HEK293T (cell line): Measurements from ENCODE around the gene OSTN.

Experiments used
- ARNT ChIP-seq: fragments of 450-650 bp; IDR thresholded peaks from 2 replicates; pipeline ENCODE4 v1.6.1; 2017; ENCODE audit warnings: mild to moderate bottlenecking
- BHLHE40 ChIP-seq: fragments of 450-650 bp; IDR thresholded peaks from 2 replicates; pipeline ENCODE4 v1.6.1; 2016; ENCODE audit warnings: mild to moderate bottlenecking, moderate library complexity, borderline replicate concordance
- CTBP1 ChIP-seq: fragments of 450-650 bp; IDR thresholded peaks from 2 replicates; pipeline ENCODE4 v1.6.1; 2016; ENCODE audit warnings: borderline replicate concordance
- ELF4 ChIP-seq: fragments of 450-650 bp; IDR thresholded peaks from 2 replicates; pipeline ENCODE4 v1.6.1; 2017; ENCODE audit warnings: antibody characterized with exemption
- FOXK2 ChIP-seq: fragments of 450-650 bp; IDR thresholded peaks from 2 replicates; pipeline ENCODE4 v1.6.1; 2016; ENCODE audit warnings: mild to moderate bottlenecking
- FOXM1 ChIP-seq: fragments of 450-650 bp; IDR thresholded peaks from 2 replicates; pipeline ENCODE4 v1.6.1; 2017; ENCODE audit warnings: mild to moderate bottlenecking, borderline replicate concordance
- LEF1 ChIP-seq: fragments of 450-650 bp; IDR thresholded peaks from 2 replicates; pipeline ENCODE4 v1.6.1; 2017; ENCODE audit warnings: mild to moderate bottlenecking, borderline replicate concordance
- NFRKB ChIP-seq: fragments of 450-650 bp; IDR thresholded peaks from 2 replicates; pipeline ENCODE4 v1.6.1; 2016; ENCODE audit warnings: mild to moderate bottlenecking, moderate library complexity
- SP1 ChIP-seq: fragments of 450-650 bp; IDR thresholded peaks from 2 replicates; pipeline ENCODE4 v1.6.1; 2017
- SUZ12 ChIP-seq: fragments of 450-650 bp; IDR thresholded peaks from 2 replicates; pipeline ENCODE4 v1.6.1; 2016; ENCODE audit warnings: mild to moderate bottlenecking
- ZNF384 ChIP-seq: fragments of 450-650 bp; IDR thresholded peaks from 2 replicates; pipeline ENCODE4 v1.6.1; 2016

DNA sequence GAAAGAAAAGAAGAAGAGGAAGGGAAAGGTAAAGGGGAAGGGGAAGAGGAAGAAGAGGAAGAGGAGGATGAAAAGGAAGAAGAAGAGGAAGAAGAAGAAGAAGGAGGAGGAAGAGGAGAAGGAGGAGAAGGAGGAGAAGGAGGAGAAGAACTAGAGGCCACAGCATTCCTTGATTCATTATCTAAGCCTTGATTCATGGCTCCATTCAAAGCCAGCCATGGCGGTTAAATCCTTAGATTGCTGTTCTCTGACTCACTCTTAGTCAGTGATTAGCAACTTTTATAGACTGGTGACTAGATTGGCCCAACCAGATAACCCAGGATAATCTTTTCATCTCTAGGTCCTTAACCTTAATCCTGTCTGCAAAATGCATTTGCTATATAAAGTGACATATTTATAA is 47.6 kb downstream of the OSTN start:
- TF ChIP-seq ARNT: no peak
- no peak for TF ChIP-seq CTBP1
- TF ChIP-seq BHLHE40: no peak
- no peak for TF ChIP-seq FOXM1
- no peak for TF ChIP-seq SUZ12
- no peak for TF ChIP-seq FOXK2
- TF ChIP-seq SP1: no peak
- TF ChIP-seq ZNF384: no peak
- TF ChIP-seq ELF4: no peak
- no peak for TF ChIP-seq LEF1
- TF ChIP-seq NFRKB: no peak
